CD4-positive, alpha-beta T cell treated with Interleukin-2 at 100 ng/mL for 4 hours (primary cell): ENCODE measurements around the gene MCTP2.

ENCODE experiments used
- DNase-seq: peaks from one replicate; pipeline ENCODE4 v3.0.0-alpha.2; 2020; ENCODE audit warnings: low spot score

Gene MCTP2

GRCh38 chr15:94398001-94398400 is 166.6 kb downstream of the MCTP2 start:
- DNase-seq: no peak

DNA sequence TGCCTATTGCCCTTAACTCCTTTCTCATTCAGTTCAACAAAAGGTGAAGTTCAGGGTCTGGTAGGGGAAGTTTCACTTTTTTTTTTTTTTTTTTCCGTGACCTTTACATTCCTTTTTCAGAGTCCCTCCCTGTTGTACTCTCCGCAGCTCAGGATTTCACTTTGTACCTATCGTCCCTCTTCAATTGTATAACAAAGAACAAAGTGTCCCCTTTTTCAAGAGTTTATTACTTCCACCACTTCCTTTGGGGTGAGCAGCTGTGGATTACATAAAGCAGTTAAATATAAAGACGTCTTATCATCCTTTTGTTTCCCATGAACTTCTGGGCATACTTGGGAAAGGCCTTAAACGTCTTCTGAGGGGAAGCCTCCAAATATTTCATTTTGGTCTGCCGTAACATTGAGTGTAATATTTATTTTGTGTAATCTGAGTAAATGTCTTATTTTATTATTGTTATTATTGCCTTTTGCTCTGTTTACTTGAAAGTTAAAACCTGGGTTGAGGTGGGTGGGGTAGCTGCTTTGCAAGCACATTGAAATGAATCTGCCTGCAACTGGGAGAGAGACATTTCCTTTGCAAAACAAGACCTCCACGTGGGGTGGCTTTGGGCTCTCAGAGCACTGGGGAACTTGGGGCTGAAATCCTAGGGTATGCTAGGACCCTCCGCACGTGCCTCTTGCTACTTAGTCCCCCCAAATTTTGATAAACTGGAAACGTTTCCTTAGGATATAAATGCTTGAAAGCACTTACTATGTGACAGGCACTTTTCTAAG is 169.4 kb downstream of the MCTP2 start:
- no peak for DNase-seq

DNA sequence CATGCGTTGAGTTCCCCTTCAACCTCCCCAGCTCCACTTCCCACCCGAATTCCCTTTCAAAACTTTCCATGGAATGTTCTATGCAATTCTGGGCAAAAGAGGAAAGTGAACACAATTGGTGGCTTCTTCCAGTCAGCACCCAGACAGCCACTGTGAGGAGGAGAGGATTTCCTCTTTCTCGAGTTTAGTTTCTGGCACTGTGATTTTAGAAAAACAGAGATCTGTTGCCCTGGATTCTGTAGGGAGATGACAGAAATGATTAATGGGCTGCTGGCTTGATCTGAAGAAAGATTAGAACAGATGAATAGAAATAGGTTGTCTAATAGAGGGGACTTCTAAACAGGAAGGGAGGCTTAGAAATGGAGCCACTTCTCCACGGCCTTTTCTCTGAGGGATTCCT is 172.0 kb downstream of the MCTP2 start:
- DNase-seq: no peak

DNA sequence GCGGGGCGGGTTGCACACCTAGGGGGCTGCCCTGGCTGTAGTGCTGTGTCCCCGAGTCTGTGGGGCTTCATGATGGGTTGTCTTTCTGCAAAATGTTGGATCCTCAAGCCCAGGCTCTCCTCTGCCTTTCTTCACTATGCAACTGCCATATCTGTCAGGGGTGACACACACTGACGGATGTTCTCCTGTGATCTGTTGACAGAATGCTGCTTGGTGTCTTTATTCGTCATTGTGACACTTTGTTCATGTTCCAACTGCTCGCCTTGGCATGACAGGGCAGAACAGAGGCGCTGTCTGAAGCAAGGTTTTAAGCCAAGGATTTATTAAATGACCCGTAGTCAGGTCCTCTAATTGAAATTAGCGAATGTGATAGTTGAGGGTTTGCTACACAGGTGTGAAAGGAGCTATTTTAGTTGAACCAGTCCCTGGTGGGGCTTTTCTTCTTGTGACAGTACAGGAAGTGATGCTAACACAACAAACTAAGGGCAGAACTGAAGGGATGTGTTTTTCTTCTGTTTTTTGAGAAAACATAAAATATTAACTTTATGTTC is 173.4 kb downstream of the MCTP2 start:
- DNase-seq: no peak

GRCh38 chr15:94411285-94411684 is 179.9 kb downstream of the MCTP2 start:
- no peak for DNase-seq

DNA sequence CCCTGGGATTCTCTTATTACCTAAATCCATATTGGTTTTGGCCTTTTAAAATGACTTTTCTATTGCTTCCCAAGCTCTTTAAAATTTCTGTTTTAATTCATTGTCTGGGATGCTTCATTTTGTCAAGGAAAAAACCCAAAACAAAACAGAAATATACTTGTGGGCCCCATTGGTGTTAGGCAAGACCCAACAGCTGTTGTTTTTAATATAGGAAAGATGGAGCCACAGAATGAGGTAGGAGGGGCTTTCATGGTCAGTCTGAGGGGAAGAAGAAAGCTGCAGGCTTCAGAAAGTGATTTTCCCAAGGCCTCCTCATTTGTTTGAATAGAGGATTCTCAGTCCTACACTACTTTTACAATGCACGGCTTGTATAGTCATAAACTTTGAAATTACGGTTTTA is 180.5 kb downstream of the MCTP2 start:
- no peak for DNase-seq

GRCh38 chr15:94412979-94413746 is 181.8 kb downstream of the MCTP2 start:
- no peak for DNase-seq

DNA sequence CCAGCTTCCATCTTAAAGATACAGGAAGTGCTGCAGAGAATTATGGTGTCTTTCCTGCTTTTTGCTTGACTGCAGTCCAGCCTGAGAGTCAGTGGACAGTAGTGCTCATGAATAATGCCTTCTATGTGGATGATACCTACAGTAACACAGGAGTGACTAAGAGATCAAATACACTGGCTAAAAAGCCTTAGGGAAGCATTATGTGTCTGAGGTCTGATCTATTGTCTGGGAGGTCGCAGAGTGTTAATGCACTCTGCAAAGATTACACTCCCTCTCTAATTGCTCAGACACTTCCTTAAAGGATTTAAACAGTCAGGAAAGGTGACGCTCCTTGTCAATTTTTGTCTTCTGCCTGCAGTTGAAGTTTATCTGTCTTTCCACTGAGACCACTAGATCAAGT is 183.6 kb downstream of the MCTP2 start:
- DNase-seq: no peak

- no peak for DNase-seq
Observed at GRCh38 chr15:94416267-94416666, 184.9 kb downstream of the MCTP2 start.

DNA sequence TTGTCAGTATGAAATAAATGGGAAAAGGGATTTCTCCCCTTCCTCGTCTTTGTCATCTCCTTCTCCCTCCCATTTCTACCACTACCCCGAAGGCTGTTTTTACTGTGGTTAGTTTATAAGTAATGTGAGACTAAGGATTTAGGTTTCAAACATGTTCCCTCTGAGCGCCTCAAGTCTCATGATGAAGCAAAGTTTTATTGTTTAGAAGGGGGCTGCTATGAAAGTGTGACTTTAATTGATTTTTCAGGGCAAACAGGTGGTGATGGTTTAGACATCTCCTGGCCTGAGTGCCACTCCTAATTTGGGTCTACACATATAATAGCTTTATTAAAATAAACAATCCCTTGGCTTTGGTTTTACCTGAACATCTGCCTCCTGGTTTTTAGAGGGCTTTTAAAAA is 185.5 kb downstream of the MCTP2 start:
- no peak for DNase-seq

DNA sequence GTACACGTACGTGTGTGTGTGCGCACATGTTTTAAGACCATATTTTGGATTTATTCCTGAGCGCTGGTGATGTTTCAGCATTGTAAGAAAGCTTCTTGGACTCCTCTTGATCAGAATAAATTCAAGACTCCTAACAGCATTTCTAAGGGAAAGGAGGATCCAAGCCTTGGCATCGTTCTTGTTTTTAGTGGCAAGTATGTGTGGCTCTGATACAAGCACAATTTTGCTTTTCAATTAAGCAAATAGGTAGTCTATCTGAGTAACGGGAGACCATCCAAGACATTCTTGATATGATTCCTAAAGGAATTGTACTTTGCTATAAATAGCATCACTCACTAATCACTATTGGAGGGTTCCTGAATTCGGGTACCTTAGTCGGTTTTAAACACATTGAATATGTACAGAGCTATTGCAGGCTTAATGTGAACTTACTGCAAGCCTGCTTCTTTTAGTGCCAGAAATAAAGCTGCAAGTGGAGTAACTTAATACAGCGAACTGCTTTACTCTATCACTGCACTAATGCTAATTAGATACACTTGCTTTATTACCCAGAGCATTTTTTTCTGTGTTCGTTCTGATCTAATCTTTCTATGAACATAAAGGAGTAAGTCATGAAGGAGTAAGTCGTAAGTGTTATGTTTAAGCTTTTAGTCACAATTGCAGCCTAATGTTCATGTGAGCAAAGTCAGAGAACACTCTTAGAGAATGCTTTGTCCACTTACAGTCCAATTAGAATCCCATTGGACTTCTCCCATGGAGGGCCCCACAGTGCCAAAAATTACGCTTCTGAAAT is 186.3 kb downstream of the MCTP2 start:
- DNase-seq: no peak

DNA sequence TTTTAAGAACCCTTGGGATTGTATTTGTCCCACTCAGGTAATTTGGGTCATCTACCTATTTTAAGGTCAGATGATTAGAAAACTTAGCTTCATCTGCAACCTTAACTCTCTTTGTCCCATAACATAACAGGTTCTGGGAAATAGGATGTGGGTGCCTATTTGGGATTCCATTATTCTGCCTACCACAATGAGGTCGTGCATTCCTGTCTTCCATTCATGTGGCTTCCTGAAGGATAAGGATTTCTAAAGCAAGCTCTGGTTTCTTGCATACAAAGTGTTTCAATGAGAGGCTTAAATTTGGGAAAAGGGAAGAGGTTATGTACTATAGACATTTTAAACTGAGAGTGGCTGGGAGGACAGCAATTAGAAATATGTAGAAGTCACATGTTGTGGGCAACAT is 190.3 kb downstream of the MCTP2 start:
- DNase-seq: no peak

GRCh38 chr15:94432279-94432678 is 200.9 kb downstream of the MCTP2 start:
- DNase-seq: no peak

DNA sequence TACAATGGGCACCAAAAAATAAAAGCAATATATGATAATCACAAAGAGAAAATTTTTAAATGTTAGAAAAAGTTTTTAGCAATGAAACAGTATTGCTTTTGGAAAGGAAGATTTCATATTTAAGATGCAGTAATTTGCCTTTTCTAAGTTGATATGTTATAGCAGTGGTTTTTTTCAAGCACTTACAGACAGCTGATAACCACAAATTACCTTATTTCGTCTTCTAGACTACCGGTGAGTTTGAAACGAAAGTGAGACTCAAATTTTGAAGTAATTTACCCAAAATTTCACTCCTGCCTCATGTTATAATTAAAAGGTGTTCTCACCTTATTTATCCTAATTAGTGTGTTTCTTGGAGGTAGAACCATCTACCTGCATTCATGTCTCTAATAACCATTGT is 207.8 kb downstream of the MCTP2 start:
- DNase-seq: no peak

DNA sequence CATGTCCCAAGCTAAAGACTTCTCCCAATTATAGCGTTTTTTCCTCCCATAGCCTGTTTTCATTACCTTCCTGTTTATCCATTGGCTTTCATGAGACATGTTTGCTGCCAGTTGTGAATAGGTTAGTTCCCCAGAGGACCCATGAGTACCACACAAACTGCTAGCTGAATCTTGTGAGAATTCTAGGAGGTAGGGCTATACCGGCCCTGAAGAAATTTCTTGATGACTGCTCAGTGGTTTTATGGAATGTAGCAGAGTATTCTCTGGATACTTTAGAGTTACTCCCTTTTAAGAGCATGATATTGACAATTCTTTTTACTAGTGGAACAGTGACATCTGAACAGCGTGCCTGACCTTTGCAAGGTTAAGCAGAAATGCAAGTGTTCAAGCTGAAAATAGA is 210.4 kb downstream of the MCTP2 start:
- DNase-seq: no peak

DNA sequence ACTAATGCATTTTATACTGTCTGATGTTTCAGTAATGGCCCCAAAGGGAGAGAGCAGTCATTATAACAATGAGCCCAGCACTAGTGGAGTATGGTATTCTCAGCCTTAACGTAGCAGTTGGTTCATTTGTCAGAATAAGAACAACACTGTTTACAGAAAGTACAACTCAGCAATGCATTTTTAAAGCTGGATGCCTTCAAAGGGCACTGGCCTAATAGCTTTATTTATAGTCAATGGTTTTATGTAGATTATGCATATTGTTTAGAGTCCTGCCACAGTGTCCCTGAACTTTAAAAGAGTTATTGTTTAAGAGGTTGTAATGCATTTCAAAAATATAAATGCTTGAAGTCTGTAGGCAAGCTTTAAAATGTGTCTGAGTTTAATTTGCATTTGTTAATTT is 211.1 kb downstream of the MCTP2 start:
- DNase-seq: no peak

DNA sequence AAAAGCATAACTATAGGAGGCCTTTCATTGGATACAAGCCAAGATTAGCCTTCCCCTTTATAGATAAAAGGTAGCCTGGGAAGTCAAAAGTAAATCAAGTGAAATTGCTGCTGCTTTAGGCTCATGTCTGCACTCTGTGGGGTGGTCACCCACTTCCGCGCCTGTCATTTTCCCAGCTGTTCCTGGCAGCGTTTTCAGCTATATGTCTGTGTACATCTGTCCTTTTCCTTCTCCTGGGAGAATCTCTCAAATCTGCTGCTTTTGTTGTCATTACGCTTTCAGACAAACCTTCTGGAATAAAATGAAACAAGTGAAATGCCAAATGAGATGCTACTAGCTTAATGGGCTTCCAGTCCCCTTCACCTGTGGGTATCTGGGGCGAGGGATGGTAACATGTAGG is 211.8 kb downstream of the MCTP2 start:
- no peak for DNase-seq

DNA sequence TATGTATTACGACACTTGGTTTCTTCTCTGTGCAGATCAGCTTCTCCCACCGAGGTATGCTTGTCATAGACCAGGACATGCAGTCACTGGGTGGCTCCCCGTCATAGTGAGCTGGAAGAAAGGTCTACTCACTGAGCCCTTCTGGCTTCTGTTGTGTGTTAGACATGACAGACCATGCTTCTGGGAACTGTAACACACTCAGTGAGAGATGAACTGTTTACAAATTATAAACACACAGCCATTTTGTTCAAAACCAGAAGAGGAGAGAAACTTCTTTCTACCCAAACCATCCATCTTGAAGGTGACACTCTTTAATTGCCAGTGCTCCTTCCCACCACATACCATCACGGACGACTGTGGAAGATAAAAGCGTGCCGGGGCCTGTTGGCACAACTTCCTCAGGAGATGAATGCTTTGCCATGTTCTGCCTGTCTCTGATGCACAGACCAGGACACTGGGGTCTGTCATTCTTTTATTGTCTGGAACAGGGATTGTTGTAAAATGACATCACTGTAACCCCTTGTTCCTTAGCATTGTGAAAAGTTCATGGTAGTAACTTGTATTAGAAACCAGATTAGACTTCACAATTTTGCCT is 214.3 kb downstream of the MCTP2 start:
- no peak for DNase-seq

DNA sequence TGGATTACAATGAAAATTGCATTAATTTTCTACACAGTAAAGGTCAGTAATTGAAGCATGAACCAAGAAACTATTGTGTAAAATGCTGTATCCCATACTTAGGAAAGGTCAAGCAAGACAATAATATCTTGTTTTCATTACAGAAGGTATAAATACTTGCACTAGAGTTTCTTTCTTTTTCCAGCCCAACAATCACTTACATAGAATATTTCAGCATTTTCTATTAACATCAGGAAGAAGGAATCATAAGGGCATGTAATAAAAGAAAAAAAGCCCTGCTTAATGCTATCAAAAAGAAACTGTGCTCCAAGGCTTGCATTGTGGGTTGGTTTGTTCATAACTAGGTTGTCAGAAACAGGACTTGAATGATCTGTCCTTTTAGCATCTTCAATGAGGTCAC is 215.1 kb downstream of the MCTP2 start:
- no peak for DNase-seq

- DNase-seq: no peak
Observed at GRCh38 chr15:94451466-94451865, 220.1 kb downstream of the MCTP2 start.

- no peak for DNase-seq
Observed at GRCh38 chr15:94453227-94453988, 222.0 kb downstream of the MCTP2 start.
